ENCODE results near the gene CAVIN3. TPM values are rescaled to one million over a fixed set of nuclear protein-coding genes. Genes with fewer than 3 reads are reported as not detected.

Gene CAVIN3
- total and polyA plus RNA-seq, 2 of the 8 experiments (the other 6 are each of a cell fraction or from before 2014, with no cell fraction given) = 17.7 to 26.4 TPM

DNA sequence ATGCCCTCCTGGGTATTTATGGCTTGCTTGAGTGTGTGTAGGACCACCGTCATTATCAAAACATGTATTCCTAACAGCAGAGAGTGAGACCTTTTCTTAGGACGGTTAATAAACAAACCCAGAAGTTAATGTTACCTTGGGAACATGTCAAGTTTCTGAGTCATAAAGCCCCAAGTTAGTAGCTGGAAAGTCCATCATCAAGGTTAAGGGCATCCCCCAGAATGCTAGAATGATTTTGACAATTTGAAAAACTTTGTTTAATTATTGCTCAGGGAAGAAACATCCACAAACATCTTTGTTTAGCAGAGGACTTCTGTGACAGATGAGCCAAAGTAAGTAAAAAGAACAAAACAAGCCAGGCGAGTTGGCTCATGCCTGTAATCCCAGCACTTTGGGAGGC lies 20.0 kb downstream of the CAVIN3 start (continued):
- TF ChIP-seq CHD7 (IDR thresholded peaks at IDR 0.05; ENCODE audit: insufficient replicate concordance, low read length) (no peak), SP2 (IDR thresholded peaks at IDR 0.05; ENCODE audit: low read length) (no peak), HDAC6 (IDR thresholded peaks at IDR 0.05; ENCODE audit: low read depth, low read length) (no peak), YY1 (IDR thresholded peaks at IDR 0.05; ENCODE audit: low read depth, low read length) (no peak), RFX5 (IDR thresholded peaks at IDR 0.05; ENCODE audit: borderline replicate concordance, low read depth, low read length) (no peak), EP300 (IDR thresholded peaks at IDR 0.05; ENCODE audit: borderline replicate concordance in 1 of 2, low read depth in 2 of 2, low read length in 2 of 2) (no peak), CBX5 (IDR thresholded peaks at IDR 0.05; ENCODE audit: low read depth, low read length) (no peak), KDM5A (IDR thresholded peaks at IDR 0.05; ENCODE audit: low read length) (no peak), POLR2AphosphoS5 (IDR thresholded peaks at IDR 0.05; ENCODE audit: low read depth, low read length) (no peak)
- TF ChIP-seq, protein P1, sequence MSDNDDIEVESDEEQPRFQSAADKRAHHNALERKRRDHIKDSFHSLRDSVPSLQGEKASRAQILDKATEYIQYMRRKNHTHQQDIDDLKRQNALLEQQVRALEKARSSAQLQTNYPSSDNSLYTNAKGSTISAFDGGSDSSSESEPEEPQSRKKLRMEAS (IDR thresholded peaks at IDR 0.05) = no peak

Measured in H1 (cell line).